Posterior cingulate gyrus (tissue), 11 donors: ENCODE results near the gene CTPS2.
"Not testable (repeated sequence)": the region's sequence is repeated elsewhere in the genome, so short reads cannot be mapped to it uniquely, and the experiment has no call there.

Experiments
- DNase-seq, 10 donors: peaks; one replicate each; pipeline versions ENCODE4 v3.0.0 to v3.0.0-alpha.2; 2020 to 2021; ENCODE audit warnings: mixed read lengths in 3 of 10
- intact Hi-C: fragments of 100-400 bp; cut with DNase I; formaldehyde crosslinking; loops from one replicate; pipeline ENCODE4 v1.15.1; 2023

The CTPS2 gene

GRCh38 chrX:16578218-16578617 lies 134.3 kb downstream of the CTPS2 start:
- intact Hi-C loops, result no loop called here
- no peak for DNase-seq

GRCh38 chrX:16577483-16578029 lies 134.9 kb downstream of the CTPS2 start:
- no peak for DNase-seq
- intact Hi-C loops, result no loop called here

GRCh38 chrX:16575388-16575787 lies 137.1 kb downstream of the CTPS2 start:
- intact Hi-C loops, result not testable (repeated sequence)
- peak in 1 of 10 donors; percentile 67 for DNase-seq

- intact Hi-C loops, result no loop called here
- no peak for DNase-seq
These were observed 138.7 kb downstream of the CTPS2 start for GRCh38 chrX:16573781-16574180.

GRCh38 chrX:16567681-16568080 lies 144.8 kb downstream of the CTPS2 start:
- DNase-seq, result no peak
- intact Hi-C loops, result no loop called here

GRCh38 chrX:16566571-16566970 lies 145.9 kb downstream of the CTPS2 start:
- intact Hi-C loops, result no loop called here
- no peak for DNase-seq

- intact Hi-C loops, result no loop called here
These were observed 152.3 kb downstream of the CTPS2 start for GRCh38 chrX:16560173-16560572.

GRCh38 chrX:16559206-16559619 lies 153.3 kb downstream of the CTPS2 start:
- intact Hi-C loops, result no loop called here
- DNase-seq, result no peak

More at GRCh38 chrX:16560173-16560572, 152.3 kb downstream of the CTPS2 start:
- no peak for DNase-seq

GRCh38 chrX:16558489-16558888 lies 154.0 kb downstream of the CTPS2 start:
- no peak for DNase-seq
- intact Hi-C loops, result no loop called here

- DNase-seq, result no peak
- intact Hi-C loops, result no loop called here
These were observed 159.9 kb downstream of the CTPS2 start for GRCh38 chrX:16552546-16552945.

- no peak for DNase-seq
- intact Hi-C loops, result no loop called here
These were observed 164.8 kb downstream of the CTPS2 start for GRCh38 chrX:16547644-16548043.

- intact Hi-C loops, result no loop called here
- peak in 1 of 10 donors; percentile 59 for DNase-seq
These were observed 167.5 kb downstream of the CTPS2 start for GRCh38 chrX:16544969-16545368.
